B cell (primary cell): ENCODE results near the gene SLC29A3. TPM values are rescaled to one million over a fixed set of nuclear protein-coding genes. Genes with fewer than 3 reads are reported as not detected.

Source experiments
- ATAC-seq: fragments of 200-7000 bp; cut with Tn5 transposase; one replicate; pipeline ENCODE4 v1.10.0; 2021; ENCODE audit warnings: low read depth, mild to moderate bottlenecking, moderate number of reproducible peaks, moderate library complexity
- CTCF ChIA-PET: fragments of 350-600 bp; sonication (Branson Sonifier 250); formaldehyde crosslinking; loops from one replicate; lab custom pipeline; 2021; ENCODE audit warnings: antibody characterized with exemption, inconsistent platforms; lab: Charles Lee
- POLR2A ChIA-PET: fragments of 350-600 bp; sonication (Branson Sonifier 250); formaldehyde crosslinking; loops from one replicate; lab custom pipeline; 2021; ENCODE audit warnings: antibody characterized with exemption; lab: Charles Lee
- DNase-seq: peaks from one replicate; pipeline ENCODE4 v3.0.0; 2013
- H2AFZ ChIP-seq: 2 replicates; pipeline ENCODE4 v1.6.1; 2012; ENCODE audit warnings: mild to moderate bottlenecking, low read depth, low read length; ENCODE audit not compliant: insufficient read depth, poor library complexity, severe bottlenecking
- H3K27ac ChIP-seq, 2 donors: 1 replicate in 1 of 2; 2 replicates in 1 of 2; pipeline ENCODE4 v1.5.1; 2012 to 2013; ENCODE audit warnings: low read length in 2 of 2, mild to moderate bottlenecking in 2 of 2, moderate library complexity in 1 of 2
- H3K27me3 ChIP-seq, 4 experiments: fragments of 200-600 bp in 1 of 4; sonication (generic) in 1 of 4; replicated peaks in 1 of 4; 1 replicate in 2 of 4; 2 replicates in 2 of 4; pipeline versions ENCODE4 v1.6.1 to v1.7.0; 2013 to 2016; ENCODE audit warnings: low read length in 3 of 4, mild to moderate bottlenecking in 2 of 4, mixed read lengths in 1 of 4, moderate library complexity in 1 of 4; ENCODE audit not compliant: insufficient read depth in 4 of 4, control insufficient read depth in 3 of 4; ENCODE audit errors: control extremely low read depth in 1 of 4
- H3K36me3 ChIP-seq, 2 experiments: replicated peaks in 1 of 2; 1 replicate in 1 of 2; 2 replicates in 1 of 2; pipeline versions ENCODE4 v1.6.1 to v1.7.1; 2013; ENCODE audit warnings: low read length in 1 of 2; ENCODE audit not compliant: insufficient read depth in 2 of 2, control insufficient read depth in 1 of 2; ENCODE audit errors: control extremely low read depth in 1 of 2, extremely low read depth in 1 of 2
- H3K4me1 ChIP-seq, 2 donors: fragments of 200-600 bp in 1 of 2; sonication (generic) in 1 of 2; 1 replicate in 1 of 2; 2 replicates in 1 of 2; pipeline versions ENCODE4 v1.5.1 to v1.6.1; 2013 to 2017; ENCODE audit warnings: low read length in 2 of 2; ENCODE audit not compliant: control insufficient read depth in 2 of 2, insufficient read depth in 2 of 2
- H3K4me2 ChIP-seq: replicated peaks from 2 replicates; pipeline ENCODE3; 2012; ENCODE audit warnings: mild to moderate bottlenecking, low read depth, low read length; ENCODE audit not compliant: poor library complexity, severe bottlenecking
- H3K4me3 ChIP-seq, 5 experiments: fragments of 200-600 bp in 1 of 5; sonication (generic) in 1 of 5; 1 replicate in 3 of 5; 2 replicates in 2 of 5; pipeline versions ENCODE4 v1.5.1 to v1.7.0; 2011 to 2016; ENCODE audit warnings: low read length in 4 of 5, mild to moderate bottlenecking in 4 of 5, low read depth in 2 of 5, control low read depth in 1 of 5, moderate library complexity in 1 of 5; ENCODE audit not compliant: insufficient read depth in 1 of 5; ENCODE audit errors: control extremely low read depth in 1 of 5, extremely low read depth in 1 of 5
- H3K79me2 ChIP-seq: fragments of 200-600 bp; sonication (generic); one replicate; pipeline ENCODE4 v1.6.0; 2016; ENCODE audit warnings: low read length; ENCODE audit not compliant: control insufficient read depth, insufficient read depth
- H3K9ac ChIP-seq: fragments of 200-600 bp; sonication (generic); 2 replicates; pipeline ENCODE4 v1.6.1; 2017; ENCODE audit warnings: mild to moderate bottlenecking, low read length, moderate library complexity
- H3K9me3 ChIP-seq, 3 donors: one replicate each; pipeline versions ENCODE4 v1.6.1 to v1.7.1; 2013; ENCODE audit warnings: low read length in 2 of 3; ENCODE audit not compliant: control insufficient read depth in 2 of 3, insufficient read depth in 1 of 3; ENCODE audit errors: control extremely low read depth in 1 of 3
- H4K20me1 ChIP-seq: 2 replicates; pipeline ENCODE4 v1.6.0; 2012; ENCODE audit warnings: mild to moderate bottlenecking, low read length; ENCODE audit not compliant: insufficient read depth, control insufficient read depth, poor library complexity, severe bottlenecking
- H3K27ac Mint-ChIP-seq: one replicate; pipeline ENCODE4 v1.8.0; 2021; ENCODE audit warnings: mixed read lengths
- H3K27me3 Mint-ChIP-seq: one replicate; pipeline ENCODE4 v1.8.0; 2021; ENCODE audit warnings: mixed read lengths
- H3K4me1 Mint-ChIP-seq: one replicate; pipeline ENCODE4 v1.8.0; 2021; ENCODE audit warnings: mixed read lengths
- H3K4me3 Mint-ChIP-seq: one replicate; pipeline ENCODE4 v1.8.0; 2021; ENCODE audit warnings: mixed read lengths
- H3K9me3 Mint-ChIP-seq: one replicate; pipeline ENCODE4 v1.8.0; 2022; ENCODE audit warnings: mixed read lengths; ENCODE audit not compliant: insufficient read depth
- EZH2 ChIP-seq: IDR thresholded peaks from 2 replicates; pipeline ENCODE4 v1.6.1; 2012; ENCODE audit warnings: borderline replicate concordance, low read depth, mild to moderate bottlenecking, moderate library complexity, low read length; ENCODE audit not compliant: insufficient read depth, poor library complexity, severe bottlenecking
- WGBS: methylation state at CpG from one replicate; pipeline ENCODE4 v1.1.5; 2013; ENCODE audit warnings: missing lambda C conversion rate; ENCODE audit not compliant: insufficient coverage; 5-methylcytosine and 5-hydroxymethylcytosine counted together
- intact Hi-C: fragments of 100-400 bp; cut with micrococcal nuclease; formaldehyde crosslinking; loops from one replicate; pipeline ENCODE4 v1.10.0; 2022
- polyA plus RNA-seq: library from polyadenylated mRNA; depleted of rRNA; stranded (reverse); fragments of >200 nt; gene quantifications from 2 replicates; pipeline ENCODE4 v1.2.3, GENCODE V29; 2012
- total RNA-seq, 2 donors: library from RNA; stranded (reverse); fragments of 120-200 nt in 1 of 2; gene quantifications; 1 replicate in 1 of 2; 2 replicates in 1 of 2; pipeline versions ENCODE4 v1.2.3 to v1.2.4, GENCODE V29; 2013 to 2022
- TF ChIP-seq, protein P1 (sequence below): fragments of 200-600 bp; IDR thresholded peaks from one replicate; pipeline ENCODE4 v1.8.0; 2022; ENCODE audit warnings: antibody characterized with exemption, mild to moderate bottlenecking

SLC29A3 gene
- total and polyA plus RNA-seq, 2 donors (not counting 1 experiment from before 2014, with no cell fraction given), result 4.5 to 8.2 TPM

GRCh38 chr10:71396711-71397295 is 77.7 kb downstream of the SLC29A3 start, which contains the start of gene CDH23:
TSS of gene CDH23 (plus strand) at chr10:71396920. CDS start at chr10:71439832, 42,912 bp downstream.
- Histone ChIP-seq H3K27ac (no peak within 1 kb of the TSS), H3K4me1 (peaks cover 17% of the 10 kb centered on the region in 2 donors), H4K20me1 (no peaks in the 10 kb centered on the region), H3K9ac (peak within 1 kb of the TSS; percentile 67), H2AFZ (peak within 1 kb of the TSS; percentile 82), H3K4me2 (peak within 1 kb of the TSS; percentile 90), H3K9me3 (peaks cover 0 to 10% (median 0%) of the 10 kb centered on the region in 3 donors), H3K36me3 (no peaks in the 10 kb centered on the region), H3K27me3 (peaks cover 0 to 57% (median 22%) of the 10 kb centered on the region in 4 experiments), H3K79me2 (no peaks in the 10 kb centered on the region), H3K4me3 (peak within 1 kb of the TSS in 4 of 5 experiments; percentile 24 to 58 (median 51))
- peak; percentile 54 for ATAC-seq
- Mint-ChIP-seq H3K4me1 (peaks cover 11% of the 10 kb centered on the region), H3K4me3 (peak within 1 kb of the TSS; percentile 78), H3K9me3 (no peaks in the 10 kb centered on the region), H3K27me3 (peaks cover 54% of the 10 kb centered on the region), H3K27ac (no peak within 1 kb of the TSS)
- POLR2A ChIA-PET, result interaction anchor here (0.6 kb wide), 1 partner anchor 439 kb away, joined by 8 read pairs; no protein-coding TSS in a partner anchor
- intact Hi-C loops, result loop anchor here (5.0 kb wide), 2 partner anchors 175 to 310 kb away; no protein-coding TSS in a partner anchor
- CTCF ChIA-PET, result interaction anchor here (0.6 to 5.2 kb wide), 8 partner anchors 12 to 415 kb away, joined by 3 to 42 read pairs (median 6); no protein-coding TSS in a partner anchor
- DNase-seq, result peak; percentile 55
- under 1% methylated on average over 67 of the region's 91 CpGs for WGBS
- TF ChIP-seq, protein P1, sequence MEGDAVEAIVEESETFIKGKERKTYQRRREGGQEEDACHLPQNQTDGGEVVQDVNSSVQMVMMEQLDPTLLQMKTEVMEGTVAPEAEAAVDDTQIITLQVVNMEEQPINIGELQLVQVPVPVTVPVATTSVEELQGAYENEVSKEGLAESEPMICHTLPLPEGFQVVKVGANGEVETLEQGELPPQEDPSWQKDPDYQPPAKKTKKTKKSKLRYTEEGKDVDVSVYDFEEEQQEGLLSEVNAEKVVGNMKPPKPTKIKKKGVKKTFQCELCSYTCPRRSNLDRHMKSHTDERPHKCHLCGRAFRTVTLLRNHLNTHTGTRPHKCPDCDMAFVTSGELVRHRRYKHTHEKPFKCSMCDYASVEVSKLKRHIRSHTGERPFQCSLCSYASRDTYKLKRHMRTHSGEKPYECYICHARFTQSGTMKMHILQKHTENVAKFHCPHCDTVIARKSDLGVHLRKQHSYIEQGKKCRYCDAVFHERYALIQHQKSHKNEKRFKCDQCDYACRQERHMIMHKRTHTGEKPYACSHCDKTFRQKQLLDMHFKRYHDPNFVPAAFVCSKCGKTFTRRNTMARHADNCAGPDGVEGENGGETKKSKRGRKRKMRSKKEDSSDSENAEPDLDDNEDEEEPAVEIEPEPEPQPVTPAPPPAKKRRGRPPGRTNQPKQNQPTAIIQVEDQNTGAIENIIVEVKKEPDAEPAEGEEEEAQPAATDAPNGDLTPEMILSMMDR, result no peak
- TF ChIP-seq EZH2, result peak; percentile 86
